ENCODE results near the gene TNFAIP3.

TNFAIP3 gene

GRCh38 chr6:137926207-137926731, 59.2 kb downstream of the TNFAIP3 start:
- DNase-seq = no peak

DNA sequence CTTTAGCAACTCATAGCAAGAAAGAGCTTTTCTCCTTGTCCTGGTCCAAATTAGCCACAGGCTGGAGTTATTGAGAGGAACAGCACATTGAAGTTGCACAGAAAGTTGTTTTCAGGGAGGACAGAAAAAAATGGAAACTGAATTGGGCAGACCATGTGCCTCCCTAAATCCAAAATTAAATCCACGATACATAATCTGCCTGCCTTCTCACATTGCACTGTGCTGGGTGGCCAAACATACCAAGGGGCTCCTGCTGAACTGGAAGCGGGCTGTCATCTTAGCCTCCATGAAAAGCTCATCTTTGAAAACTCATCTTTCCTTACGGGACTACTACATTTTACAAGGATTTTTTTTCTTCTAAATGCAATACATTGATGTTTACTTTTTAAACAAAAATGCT, 59.9 kb downstream of the TNFAIP3 start:
- no peak for DNase-seq

GRCh38 chr6:137927777-137928218, 60.7 kb downstream of the TNFAIP3 start:
- peak; percentile 86 for DNase-seq

DNA sequence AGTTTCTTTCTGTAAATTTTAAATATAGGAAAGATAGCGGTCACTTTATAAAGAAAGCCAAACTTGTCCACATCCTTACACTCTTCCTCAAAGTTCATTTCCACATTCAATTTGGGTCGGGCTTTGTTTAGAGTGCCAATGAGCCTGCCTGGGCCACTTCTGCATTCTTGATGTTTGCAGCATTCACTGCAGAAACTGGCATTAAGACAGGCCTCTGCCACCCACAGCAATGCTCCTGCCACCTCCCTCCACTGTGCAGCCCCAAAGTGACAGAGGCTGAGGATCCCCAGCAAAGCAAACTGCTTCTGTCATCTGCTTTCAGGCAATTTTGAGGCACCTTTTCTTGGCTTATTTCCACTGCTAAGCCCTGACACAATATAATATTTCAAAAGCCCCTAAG, 61.2 kb downstream of the TNFAIP3 start:
- peak; percentile 77 for DNase-seq

DNA sequence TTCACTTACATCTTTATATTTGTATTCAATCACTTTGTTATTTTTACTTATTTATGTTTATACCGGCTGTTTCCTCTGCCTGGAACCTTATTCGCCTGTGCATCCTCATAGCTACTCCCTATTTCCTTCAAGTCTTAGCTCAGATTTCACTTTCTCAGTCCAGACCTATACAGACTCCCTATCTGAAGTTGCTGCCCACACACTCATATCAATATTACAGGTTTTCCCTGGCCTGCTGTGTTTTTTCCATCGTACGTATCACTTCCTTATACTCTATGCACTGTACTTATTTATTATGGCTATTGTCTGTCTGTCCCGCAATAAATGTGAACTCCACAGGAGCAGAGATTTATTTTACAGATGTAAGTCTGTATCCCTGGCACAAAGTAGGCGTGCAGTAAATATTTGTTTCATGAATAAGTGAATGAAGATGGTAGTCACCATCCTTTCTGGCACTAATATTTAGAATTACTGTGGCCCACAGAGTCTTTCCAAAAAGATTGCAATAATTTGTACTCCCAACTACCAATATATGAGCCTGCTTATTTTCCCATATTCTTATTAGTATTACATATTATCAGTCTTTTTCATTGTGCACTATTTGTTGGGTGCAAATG, 64.9 kb downstream of the TNFAIP3 start:
- DNase-seq = no peak

All from activated CD8-positive, alpha-beta memory T cell treated with anti-CD3 and anti-CD28 coated beads for 24 hours (primary cell).